ENCODE results near the gene SLC16A13. TPM values are rescaled to one million over a fixed set of nuclear protein-coding genes. Genes with fewer than 3 reads are reported as not detected.

The SLC16A13 gene
- total and polyA plus RNA-seq, 10 of the 15 experiments (the other 5 are each of a cell fraction or from before 2014, with no cell fraction given) = 0.34 to 12.1 (median 3.3) TPM

- TF ChIP-seq CREB1 (IDR thresholded peaks at IDR 0.05; ENCODE audit: low read depth) (no peak), SIX5 (IDR thresholded peaks at IDR 0.05; ENCODE audit: low read depth, low read length, severe bottlenecking) (no peak), YBX1 (IDR thresholded peaks at IDR 0.05) (no peak), CEBPZ (IDR thresholded peaks at IDR 0.05; ENCODE audit: low read depth, low read length) (no peak), FOXK2 (IDR thresholded peaks at IDR 0.05) (no peak), POLR2AphosphoS5 (IDR thresholded peaks at IDR 0.05; ENCODE audit: low read length) (no peak), HDGF (IDR thresholded peaks at IDR 0.05) (no peak), USF2 (IDR thresholded peaks at IDR 0.05; ENCODE audit: borderline replicate concordance, low read depth, low read length) (no peak), MYC (IDR thresholded peaks at IDR 0.05; ENCODE audit: insufficient read depth, insufficient read length, insufficient replicate concordance, low read length, severe bottlenecking) (no peak), TBL1XR1 (IDR thresholded peaks at IDR 0.05; ENCODE audit: low read depth, low read length) (no peak), HCFC1 (IDR thresholded peaks at IDR 0.05; ENCODE audit: low read length) (no peak), CBFB (IDR thresholded peaks at IDR 0.05; ENCODE audit: low read depth) (no peak), RFX5 (IDR thresholded peaks at IDR 0.05; ENCODE audit: low read depth, low read length) (no peak), FOS (IDR thresholded peaks at IDR 0.05; ENCODE audit: borderline replicate concordance, extremely low read depth, insufficient read length) (no peak)
- TF ChIP-seq, protein P1, sequence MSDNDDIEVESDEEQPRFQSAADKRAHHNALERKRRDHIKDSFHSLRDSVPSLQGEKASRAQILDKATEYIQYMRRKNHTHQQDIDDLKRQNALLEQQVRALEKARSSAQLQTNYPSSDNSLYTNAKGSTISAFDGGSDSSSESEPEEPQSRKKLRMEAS (IDR thresholded peaks at IDR 0.05; ENCODE audit: low read depth, low read length) = no peak
- TF ChIP-seq, protein P2, sequence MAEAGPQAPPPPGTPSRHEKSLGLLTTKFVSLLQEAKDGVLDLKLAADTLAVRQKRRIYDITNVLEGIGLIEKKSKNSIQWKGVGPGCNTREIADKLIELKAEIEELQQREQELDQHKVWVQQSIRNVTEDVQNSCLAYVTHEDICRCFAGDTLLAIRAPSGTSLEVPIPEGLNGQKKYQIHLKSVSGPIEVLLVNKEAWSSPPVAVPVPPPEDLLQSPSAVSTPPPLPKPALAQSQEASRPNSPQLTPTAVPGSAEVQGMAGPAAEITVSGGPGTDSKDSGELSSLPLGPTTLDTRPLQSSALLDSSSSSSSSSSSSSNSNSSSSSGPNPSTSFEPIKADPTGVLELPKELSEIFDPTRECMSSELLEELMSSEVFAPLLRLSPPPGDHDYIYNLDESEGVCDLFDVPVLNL (IDR thresholded peaks at IDR 0.05; ENCODE audit: low read depth, low read length) = no peak
- ChIA-PET SMC1A (ENCODE audit: uncharacterized antibody, unreplicated experiment) (interaction anchor here (0.7 kb wide), 1 partner anchor 12 kb away, joined by 3 read pairs; no protein-coding TSS in a partner anchor), RAD21 (ENCODE audit: unreplicated experiment) (no interaction called here), POLR2A (interaction anchor here (0.5 kb wide), 1 partner anchor 105 kb away, joined by 3 read pairs; no protein-coding TSS in a partner anchor), CTCF (no interaction called here)
- Histone ChIP-seq H3K27me3 (replicated peaks in 1 of 2; ENCODE audit: control insufficient read depth in 2 of 2, insufficient read depth in 2 of 2, low read length in 1 of 2) (no peaks in the 10 kb centered on the region), H3K9me3 (replicated peaks; ENCODE audit: control insufficient read depth, insufficient read depth, low read length) (no peaks in the 10 kb centered on the region), H3K4me1 (ENCODE audit: control insufficient read depth, insufficient read depth, low read length) (peaks cover 15% of the 10 kb centered on the region), H3K4me2 (ENCODE audit: control insufficient read depth, insufficient read depth) (no peak overlapping the region), H3K36me3 (ENCODE audit: control insufficient read depth in 2 of 2, insufficient read depth in 2 of 2, low read length in 1 of 2) (no peaks in the 10 kb centered on the region), H3K79me2 (ENCODE audit: control insufficient read depth, insufficient read depth, low read length) (no peaks in the 10 kb centered on the region), H4K20me1 (ENCODE audit: control insufficient read depth, insufficient read depth) (no peaks in the 10 kb centered on the region), H3K9ac (ENCODE audit: control insufficient read depth, insufficient read depth, low read length) (no peak overlapping the region), H3K4me3 (no peak overlapping the region), H2AFZ (ENCODE audit: control insufficient read depth, low read depth, low read length) (no peak overlapping the region), H3K27ac (ENCODE audit: control insufficient read depth, insufficient read depth) (no peak overlapping the region)
- WGBS (ENCODE audit: insufficient coverage, insufficient replicate concordance, low lambda C conversion rate, missing lambda C conversion rate) = 82% methylated on average over 13 of the region's 13 CpGs
- FAIRE-seq = no peak
- in situ Hi-C loops (cut with MboI) = loop anchor here (25.0 kb wide), 1 partner anchor 535 kb away; the partner anchor contains the start of genes SENP3 and TNFSF13
- no peak for DNase-seq (ENCODE audit: low read depth, low spot score)
- no TSS peak for BruUV-seq (replicated peaks)
- intact Hi-C loops (cut with micrococcal nuclease; ENCODE audit: unreplicated experiment) = no loop called here
- ATAC-seq = no peak
Observed at GRCh38 chr17:7027335-7027734, 8.5 kb upstream of the SLC16A13 start.

All from GM12878 (cell line).